HuH-7.5 (cell line): ENCODE measurements around the gene CLSTN2.

Experiments
- DNase-seq: peaks from one replicate; pipeline ENCODE4 v3.0.0; 2011; ENCODE audit warnings: low spot score

CLSTN2 gene

GRCh38 chr3:140148824-140149390 is 213.9 kb downstream of the CLSTN2 start:
- DNase-seq, result no peak

- no peak for DNase-seq
Measured at GRCh38 chr3:140151321-140151720, 216.3 kb downstream of the CLSTN2 start.

- no peak for DNase-seq
Measured at GRCh38 chr3:140152851-140153639, 218.1 kb downstream of the CLSTN2 start.

DNA sequence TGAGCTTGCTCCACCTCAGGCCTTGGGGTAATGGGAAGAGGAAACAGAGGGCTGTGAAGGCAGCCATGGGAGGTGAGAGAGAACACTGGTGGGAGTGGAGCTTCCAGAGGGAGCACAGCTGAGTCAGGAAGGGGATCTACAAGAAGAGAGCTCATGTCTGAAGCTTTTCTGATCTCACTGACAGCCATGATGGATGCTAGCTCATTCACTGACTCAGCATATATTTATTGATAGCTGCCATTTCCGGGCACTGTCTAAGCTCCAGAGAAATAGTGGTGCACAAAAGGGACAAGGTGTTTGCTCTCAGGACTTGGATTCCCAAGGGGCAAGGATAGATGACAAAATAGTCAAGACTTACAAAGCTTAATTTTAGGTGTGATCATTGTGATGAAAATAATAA is 218.8 kb downstream of the CLSTN2 start:
- DNase-seq, result no peak

GRCh38 chr3:140157161-140157560 is 222.2 kb downstream of the CLSTN2 start:
- no peak for DNase-seq

GRCh38 chr3:140159646-140160045 is 224.7 kb downstream of the CLSTN2 start:
- DNase-seq, result no peak

- no peak for DNase-seq
Measured at GRCh38 chr3:140160553-140160952, 225.6 kb downstream of the CLSTN2 start.

GRCh38 chr3:140162551-140162950 is 227.6 kb downstream of the CLSTN2 start:
- no peak for DNase-seq

GRCh38 chr3:140163159-140163763 is 228.3 kb downstream of the CLSTN2 start:
- DNase-seq, result no peak

DNA sequence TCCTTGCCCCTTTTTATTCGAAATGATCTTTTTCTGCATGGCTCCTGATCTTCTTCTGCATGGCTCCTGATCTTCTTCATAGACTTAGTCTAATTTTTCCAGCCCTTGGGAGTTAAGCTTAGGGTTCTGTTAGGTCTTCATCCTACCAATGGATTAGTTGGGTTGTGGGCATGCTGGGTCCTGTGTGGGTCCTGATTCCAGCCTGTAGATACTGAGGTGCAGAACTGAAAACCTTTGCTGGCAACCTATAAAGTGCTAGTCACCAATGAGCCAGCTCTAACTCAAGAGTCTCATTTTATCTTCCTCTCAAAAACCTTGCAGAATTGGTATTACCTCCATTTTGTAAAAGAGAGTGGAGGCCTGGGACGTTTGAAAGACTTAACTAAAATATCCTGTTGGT is 229.2 kb downstream of the CLSTN2 start:
- no peak for DNase-seq

GRCh38 chr3:140164922-140165590 is 230.1 kb downstream of the CLSTN2 start:
- no peak for DNase-seq

GRCh38 chr3:140165781-140166180 is 230.8 kb downstream of the CLSTN2 start:
- DNase-seq, result no peak

DNA sequence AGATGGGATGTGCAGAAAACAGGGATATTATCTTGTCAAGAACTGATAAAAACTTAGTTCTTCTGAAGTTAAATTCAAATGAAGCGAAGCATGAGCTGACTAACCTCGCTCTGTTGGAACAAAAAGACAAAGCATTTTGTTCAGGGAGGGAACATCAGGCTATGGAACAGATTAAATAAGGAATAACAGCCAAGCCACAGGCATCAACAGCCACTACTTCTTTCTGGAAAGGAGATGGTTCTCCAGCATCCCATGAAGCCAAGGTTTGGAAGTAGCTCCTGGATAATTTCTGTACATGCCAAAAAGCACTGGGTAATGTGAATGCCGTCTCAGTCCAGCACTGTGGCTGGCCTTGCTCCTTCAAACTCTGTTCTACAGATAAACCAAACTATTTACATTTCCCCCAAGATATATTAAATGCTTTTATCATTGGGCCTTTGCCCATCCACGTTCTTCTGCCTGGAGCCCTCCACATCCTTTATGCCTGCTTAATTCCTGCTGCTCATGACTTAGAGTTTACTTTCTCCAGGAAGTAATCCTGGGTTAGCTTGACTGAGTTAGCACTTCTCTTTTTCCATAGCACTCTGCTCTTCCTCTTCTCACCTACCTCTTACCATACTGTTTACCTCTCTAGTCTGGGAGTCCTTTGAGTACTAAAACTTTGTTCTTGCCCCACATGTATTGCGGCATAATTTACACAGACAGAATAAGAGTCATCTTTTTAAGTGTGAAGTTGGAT is 232.0 kb downstream of the CLSTN2 start:
- no peak for DNase-seq

- DNase-seq, result no peak
Measured at GRCh38 chr3:140167600-140168281, 232.8 kb downstream of the CLSTN2 start.

- DNase-seq, result no peak
Measured at GRCh38 chr3:140170612-140171011, 235.6 kb downstream of the CLSTN2 start.

GRCh38 chr3:140176526-140176925 is 241.5 kb downstream of the CLSTN2 start:
- no peak for DNase-seq

- DNase-seq, result no peak
Measured at GRCh38 chr3:140177943-140178342, 243.0 kb downstream of the CLSTN2 start.

DNA sequence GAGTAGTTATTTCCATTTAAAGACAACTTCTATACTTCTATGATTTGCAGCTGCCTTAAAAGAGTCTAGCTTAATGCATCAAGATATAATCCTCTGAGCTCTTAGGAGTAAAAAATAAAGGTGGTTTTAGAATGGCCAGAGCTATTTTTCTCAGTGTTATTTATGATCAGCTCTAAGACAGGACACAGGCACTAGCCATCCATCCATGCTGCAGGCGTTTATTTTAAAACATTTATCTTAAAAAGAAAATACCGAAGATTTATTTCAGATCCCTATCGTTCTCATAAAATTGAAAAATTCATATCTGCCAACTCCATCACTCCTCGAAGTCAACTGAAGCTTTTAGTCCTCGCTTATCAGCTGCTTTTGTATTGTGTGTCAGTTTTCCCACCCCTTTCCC is 243.5 kb downstream of the CLSTN2 start:
- DNase-seq, result no peak

GRCh38 chr3:140180603-140181002 is 245.6 kb downstream of the CLSTN2 start:
- no peak for DNase-seq

DNA sequence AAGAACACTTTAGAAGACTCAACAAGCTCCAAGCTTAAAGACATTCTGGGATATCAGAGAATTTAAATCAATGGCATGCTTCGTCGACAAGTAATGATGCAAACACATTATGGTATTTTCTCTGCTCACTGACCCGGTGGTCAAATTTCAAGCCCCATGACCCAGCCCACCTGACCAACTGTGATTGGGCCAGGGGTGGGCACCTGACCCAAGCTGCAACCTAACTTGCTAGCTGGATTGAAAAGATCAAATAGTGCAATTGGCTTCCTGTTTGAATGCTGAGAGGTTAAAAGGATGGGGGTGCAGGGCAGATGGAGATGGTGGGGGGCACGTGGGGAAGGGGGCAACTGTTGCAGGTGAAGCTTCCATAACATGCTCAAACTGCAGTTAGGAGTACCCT is 250.4 kb downstream of the CLSTN2 start:
- no peak for DNase-seq

- no peak for DNase-seq
Measured at GRCh38 chr3:140186421-140186920, 251.5 kb downstream of the CLSTN2 start.
